Inflammatory macrophage treated with lipopolysaccharide for 1 hour (primary cell): ENCODE data around the gene SLC12A9.

Experiments used
- DNase-seq, 2 donors: peaks; one replicate each; pipeline ENCODE4 v3.0.0-alpha.2; 2020 to 2022

Gene SLC12A9

GRCh38 chr7:100899432-100899831 lies 46.9 kb downstream of the SLC12A9 start:
- DNase-seq, result no peak

- DNase-seq, result no peak
Observed at GRCh38 chr7:100900978-100901377, 48.5 kb downstream of the SLC12A9 start.

- no peak for DNase-seq
Observed at GRCh38 chr7:100901921-100902332, 49.4 kb downstream of the SLC12A9 start.

GRCh38 chr7:100902638-100903037 lies 50.1 kb downstream of the SLC12A9 start:
- no peak for DNase-seq

GRCh38 chr7:100908512-100908911 lies 56.0 kb downstream of the SLC12A9 start:
- no peak for DNase-seq

GRCh38 chr7:100910443-100910842 lies 57.9 kb downstream of the SLC12A9 start:
- peak; percentile 75 to 80 for DNase-seq

GRCh38 chr7:100911484-100911883 lies 59.0 kb downstream of the SLC12A9 start:
- no peak for DNase-seq

GRCh38 chr7:100914208-100914878 lies 61.8 kb downstream of the SLC12A9 start:
- DNase-seq, result no peak

GRCh38 chr7:100914879-100915447 lies 62.5 kb downstream of the SLC12A9 start:
- peak; percentile 71 to 83 for DNase-seq
